ENCODE results near the gene THSD7A.

THSD7A gene, protein sequence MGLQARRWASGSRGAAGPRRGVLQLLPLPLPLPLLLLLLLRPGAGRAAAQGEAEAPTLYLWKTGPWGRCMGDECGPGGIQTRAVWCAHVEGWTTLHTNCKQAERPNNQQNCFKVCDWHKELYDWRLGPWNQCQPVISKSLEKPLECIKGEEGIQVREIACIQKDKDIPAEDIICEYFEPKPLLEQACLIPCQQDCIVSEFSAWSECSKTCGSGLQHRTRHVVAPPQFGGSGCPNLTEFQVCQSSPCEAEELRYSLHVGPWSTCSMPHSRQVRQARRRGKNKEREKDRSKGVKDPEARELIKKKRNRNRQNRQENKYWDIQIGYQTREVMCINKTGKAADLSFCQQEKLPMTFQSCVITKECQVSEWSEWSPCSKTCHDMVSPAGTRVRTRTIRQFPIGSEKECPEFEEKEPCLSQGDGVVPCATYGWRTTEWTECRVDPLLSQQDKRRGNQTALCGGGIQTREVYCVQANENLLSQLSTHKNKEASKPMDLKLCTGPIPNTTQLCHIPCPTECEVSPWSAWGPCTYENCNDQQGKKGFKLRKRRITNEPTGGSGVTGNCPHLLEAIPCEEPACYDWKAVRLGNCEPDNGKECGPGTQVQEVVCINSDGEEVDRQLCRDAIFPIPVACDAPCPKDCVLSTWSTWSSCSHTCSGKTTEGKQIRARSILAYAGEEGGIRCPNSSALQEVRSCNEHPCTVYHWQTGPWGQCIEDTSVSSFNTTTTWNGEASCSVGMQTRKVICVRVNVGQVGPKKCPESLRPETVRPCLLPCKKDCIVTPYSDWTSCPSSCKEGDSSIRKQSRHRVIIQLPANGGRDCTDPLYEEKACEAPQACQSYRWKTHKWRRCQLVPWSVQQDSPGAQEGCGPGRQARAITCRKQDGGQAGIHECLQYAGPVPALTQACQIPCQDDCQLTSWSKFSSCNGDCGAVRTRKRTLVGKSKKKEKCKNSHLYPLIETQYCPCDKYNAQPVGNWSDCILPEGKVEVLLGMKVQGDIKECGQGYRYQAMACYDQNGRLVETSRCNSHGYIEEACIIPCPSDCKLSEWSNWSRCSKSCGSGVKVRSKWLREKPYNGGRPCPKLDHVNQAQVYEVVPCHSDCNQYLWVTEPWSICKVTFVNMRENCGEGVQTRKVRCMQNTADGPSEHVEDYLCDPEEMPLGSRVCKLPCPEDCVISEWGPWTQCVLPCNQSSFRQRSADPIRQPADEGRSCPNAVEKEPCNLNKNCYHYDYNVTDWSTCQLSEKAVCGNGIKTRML (N-terminal part only)

DNA sequence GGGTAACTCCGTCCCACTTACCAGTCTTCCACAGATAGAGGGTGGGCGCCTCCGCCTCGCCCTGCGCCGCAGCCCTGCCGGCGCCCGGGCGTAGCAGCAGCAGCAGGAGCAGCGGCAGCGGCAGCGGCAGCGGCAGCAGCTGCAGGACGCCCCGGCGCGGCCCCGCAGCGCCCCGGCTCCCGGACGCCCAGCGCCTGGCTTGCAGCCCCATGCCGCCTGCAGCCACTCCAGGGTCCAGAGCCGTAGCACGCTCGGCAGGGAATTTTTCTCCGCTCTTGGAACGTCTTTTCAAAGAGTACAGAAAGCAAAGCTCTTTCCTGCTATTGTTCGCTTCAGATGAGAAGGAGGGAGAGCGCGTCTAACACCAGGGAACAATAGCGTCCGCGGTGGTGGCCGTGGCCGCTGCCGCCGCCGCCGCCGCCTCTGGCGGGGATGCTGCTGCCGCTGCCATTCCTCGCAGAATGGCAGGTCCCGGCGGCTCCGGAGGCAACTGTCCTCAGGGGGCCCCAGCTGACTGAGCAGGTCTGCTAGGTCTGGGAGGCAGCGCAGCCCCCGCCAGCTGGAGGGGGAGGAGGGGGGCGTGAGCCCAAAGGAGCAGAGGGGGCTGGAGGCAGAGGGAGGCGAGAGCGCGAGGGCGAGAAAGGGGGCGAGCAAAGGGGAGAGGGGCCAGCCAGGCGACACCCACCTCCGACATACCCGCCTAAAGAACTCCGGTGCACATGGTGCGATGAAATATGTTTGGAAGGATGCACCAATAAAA, at the start of gene THSD7A:
Gene THSD7A, minus strand, starts transcription at position 463 of the 760 bp plus-strand sequence. Its CDS starts 252 bp downstream, at position 211.
- no peak for DNase-seq (ENCODE audit: low read depth)

DNA sequence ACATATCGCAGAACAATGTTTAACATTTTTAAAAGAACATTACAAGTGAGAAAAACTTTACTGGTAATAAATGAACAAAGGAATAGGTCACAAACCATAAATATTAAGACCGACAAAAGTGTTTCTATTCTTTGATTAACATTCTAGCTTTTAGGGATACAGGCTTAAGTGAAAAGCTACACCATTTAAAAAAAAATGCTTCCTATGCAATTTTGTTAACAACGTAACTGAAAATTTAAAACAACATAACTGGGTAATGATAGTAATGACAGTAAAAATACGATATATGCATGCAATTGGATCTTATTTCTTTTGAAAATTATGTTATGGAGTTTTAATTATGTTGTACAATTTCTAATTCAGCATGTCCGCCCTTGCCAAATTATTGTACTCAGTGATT, 49.7 kb upstream of the THSD7A start:
- DNase-seq (ENCODE audit: low read depth), result no peak

DNA sequence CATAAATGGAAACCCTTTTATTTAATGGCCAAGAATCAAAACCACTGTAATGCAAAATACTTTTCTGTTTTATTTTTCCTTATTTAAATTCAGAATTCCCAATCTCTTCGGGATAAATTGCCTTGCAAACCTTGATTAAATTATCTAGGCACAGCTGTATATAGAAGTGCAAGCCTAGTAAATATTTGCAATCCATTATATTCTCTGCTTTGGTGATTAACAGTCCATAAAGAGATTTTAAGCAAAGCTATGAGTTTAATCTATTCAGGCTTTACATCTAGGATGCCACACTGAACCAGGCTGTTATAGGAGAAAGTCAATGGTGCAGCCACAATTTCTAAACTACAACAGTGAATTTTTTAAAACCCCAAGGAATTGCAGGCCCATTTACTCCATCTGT, 43.6 kb upstream of the THSD7A start:
- DNase-seq (ENCODE audit: low read depth), result no peak

DNA sequence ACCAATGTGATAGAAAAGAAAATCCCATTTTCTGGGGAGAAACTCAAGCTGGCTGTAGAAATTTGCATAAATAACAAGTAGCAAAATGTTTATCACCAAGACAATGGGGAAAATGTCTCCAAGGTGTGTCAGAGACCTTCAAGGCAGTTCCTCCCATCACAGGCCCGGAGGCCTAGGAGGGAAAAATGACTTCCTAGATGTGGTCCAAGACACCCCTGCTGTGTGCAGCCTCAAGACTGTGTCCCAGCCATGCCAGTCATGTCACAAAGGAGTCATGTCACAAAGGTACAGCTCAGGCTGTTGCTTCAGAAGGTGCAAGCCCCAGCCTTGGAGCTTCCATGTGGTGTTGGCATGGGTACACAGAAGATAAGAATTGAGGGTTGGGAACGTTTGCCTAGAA, 33.7 kb upstream of the THSD7A start:
- DNase-seq (ENCODE audit: low read depth), result no peak

DNA sequence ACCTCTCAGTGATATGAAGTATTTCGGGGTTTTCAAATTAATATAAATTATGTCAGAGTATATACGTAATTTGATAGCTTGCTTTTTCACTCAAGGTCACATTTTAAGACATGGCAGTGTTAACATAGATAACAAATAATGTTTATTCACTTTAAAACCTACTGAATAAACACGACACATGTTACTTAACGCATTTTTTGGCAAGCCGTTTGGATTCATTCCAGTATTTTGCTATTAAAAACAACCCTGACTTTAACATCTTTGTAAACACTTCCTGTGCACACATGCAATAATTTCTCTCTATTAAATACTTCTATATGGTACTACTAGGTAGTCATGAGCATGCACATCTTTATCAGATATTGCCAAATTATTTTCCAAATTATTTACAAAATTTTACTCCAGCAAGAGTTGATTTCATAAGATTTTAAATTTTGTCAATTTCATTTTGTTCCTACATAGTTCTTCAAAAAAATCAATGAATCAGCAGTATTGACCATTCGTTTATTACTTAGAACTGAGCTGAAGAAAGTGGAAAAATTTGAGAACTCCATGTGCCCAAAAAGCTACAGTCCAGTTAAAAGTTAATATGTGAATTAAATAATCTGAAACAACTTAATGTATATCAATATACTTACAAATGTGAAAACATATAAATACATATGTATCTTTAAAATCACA, 26.8 kb upstream of the THSD7A start:
- no peak for DNase-seq (ENCODE audit: low read depth)

DNA sequence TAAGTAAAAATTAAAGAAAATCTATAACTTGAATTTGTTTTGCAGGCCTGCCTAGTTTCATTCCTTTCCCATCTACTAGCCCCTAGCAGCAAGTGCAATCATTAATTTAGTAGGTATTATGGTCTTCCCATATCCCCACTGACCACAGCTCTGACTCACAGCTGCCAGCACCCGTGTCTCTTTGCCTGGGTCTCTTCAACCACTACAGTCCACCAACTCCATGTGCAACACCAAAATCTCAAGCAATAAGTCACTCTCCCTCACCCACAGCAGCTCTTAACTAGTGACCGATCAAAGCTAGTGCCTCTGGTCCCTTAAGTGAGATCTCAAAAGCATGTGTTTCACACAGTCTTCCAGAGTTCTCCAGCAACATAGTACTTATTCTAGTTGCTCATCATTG, 26.0 kb upstream of the THSD7A start:
- DNase-seq (ENCODE audit: low read depth), result no peak

DNA sequence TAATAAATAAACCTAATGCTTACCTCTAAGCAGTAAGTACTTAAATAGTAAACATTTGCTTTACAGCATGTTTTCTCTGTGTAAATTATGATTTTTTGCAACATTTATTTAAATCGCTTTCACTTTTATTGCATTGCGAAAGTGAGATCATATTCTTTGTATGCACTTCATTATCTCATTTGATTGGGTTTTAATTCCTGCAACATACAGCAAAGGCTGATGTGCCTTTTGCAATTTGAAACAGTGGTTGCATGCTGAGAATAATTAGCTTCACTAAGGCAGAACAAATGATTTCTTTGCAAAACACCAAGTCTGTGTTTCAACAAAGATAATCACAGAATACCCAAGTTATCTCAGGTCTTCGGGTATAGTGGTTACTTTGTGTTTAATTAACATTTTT, 16.3 kb upstream of the THSD7A start:
- no peak for DNase-seq (ENCODE audit: low read depth)

DNA sequence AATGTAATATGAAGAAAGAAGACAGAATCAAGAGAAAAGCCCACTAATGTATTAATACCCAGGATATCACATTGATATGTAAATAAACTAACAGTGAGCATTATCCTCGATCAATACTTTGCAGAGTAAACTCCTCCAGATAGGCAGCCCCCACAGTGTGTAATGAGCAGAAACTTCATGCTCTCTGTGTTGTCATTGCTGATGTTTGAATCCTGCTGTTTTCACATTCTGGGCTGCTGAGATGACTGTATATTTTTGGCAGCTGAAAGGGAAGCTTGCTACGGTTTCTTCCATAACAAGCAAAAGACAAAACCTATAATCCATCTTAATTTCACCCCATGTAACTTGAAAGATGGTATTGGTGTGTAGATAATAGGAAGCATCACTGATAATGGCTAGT, 15.3 kb upstream of the THSD7A start:
- DNase-seq (ENCODE audit: low read depth), result no peak

DNA sequence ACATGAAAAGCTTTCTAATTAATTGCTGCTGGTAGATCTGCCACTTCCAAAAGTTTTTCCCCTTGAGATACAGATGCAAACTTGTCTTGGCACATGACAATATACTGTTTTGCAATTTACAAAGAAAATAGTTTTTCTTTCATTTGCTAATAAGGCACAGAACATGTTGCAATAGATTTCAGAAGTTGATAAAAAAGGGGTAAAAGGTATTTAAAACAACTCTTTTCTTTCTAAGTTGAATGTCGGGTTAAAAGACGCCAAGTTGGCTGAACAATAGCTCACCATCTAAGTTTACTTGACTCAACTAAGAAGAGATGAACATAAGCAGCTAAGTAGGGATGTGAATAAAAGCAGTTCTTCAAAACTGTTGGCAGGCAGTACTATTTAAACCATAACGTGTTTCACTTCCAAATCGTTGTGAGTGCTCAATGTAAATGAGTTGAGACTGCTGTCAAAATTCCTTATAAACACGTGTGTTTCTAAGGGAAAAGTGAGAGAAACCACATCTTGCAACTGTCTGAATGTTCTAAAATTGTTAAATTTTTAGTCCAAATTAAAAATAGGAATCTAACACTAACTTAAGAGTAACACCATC, 14.5 kb upstream of the THSD7A start:
- no peak for DNase-seq (ENCODE audit: low read depth)

DNA sequence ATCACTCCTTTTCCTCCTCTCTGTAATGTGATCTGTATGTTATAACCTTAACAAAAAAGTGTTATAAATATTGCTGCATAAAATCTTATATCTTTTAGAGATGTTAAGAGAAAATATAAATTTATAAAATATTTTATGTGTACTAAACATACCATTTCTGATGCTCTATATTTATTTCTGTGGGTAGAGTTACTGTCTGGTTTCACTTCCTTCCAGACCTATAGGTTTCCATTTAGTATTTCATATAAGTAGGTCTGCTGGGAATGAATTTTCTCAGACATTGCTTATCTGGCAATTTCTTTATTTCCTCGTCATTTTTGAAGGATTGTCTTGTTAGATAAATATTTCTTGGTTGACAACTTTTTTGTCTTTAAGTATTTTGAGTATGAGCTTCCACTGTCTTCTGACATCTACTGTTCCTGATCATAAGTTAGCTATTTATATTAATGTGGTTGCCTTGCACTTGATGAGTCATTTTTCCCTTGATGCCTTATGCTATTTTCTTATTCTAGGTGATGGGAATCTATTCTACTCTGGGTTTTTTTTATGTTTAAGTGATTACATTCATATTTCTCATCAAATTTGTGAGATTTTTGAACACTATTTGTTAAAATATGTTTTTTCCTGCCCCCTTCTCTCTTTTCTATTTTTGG, 11.2 kb upstream of the THSD7A start:
- DNase-seq (ENCODE audit: low read depth), result no peak

DNA sequence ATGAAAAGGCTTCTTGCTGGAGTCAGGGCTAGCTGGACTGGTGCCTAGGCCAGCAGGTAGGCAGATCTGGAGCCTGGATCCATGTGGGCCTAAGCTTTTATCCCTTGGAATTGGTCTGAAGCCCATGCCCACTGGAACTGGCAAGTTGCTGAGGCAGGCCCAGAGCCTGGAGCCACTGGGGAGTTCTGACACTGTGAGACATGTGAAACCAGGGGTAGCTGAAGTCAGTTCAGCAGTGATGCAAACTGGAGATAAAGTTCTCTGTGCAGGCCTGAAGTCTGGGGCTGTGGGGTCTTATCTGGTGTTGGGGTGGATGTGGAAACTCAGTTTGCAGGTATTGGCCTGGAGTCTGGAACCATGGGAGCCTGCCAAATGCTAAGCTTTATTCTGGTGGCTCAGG, 9.7 kb upstream of the THSD7A start:
- DNase-seq (ENCODE audit: low read depth), result no peak

DNA sequence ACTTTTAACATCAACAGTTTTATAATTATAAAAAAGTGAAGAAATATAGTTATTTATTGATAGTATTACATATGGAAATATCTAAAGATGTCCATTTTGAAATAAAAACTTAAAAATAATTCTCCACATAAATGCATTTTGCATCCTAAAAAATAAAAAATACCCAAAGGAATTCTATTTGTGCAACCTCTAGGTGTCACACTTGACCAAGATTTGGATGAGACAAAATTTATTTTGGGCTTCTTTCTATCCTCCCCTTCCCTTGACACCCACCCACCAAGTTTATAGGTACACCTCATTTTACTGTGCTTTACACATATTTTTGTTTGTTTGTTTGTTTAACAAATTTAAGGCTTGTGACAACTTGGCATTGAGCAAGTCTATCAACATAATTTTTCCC, 3.3 kb upstream of the THSD7A start:
- no peak for DNase-seq (ENCODE audit: low read depth)

DNA sequence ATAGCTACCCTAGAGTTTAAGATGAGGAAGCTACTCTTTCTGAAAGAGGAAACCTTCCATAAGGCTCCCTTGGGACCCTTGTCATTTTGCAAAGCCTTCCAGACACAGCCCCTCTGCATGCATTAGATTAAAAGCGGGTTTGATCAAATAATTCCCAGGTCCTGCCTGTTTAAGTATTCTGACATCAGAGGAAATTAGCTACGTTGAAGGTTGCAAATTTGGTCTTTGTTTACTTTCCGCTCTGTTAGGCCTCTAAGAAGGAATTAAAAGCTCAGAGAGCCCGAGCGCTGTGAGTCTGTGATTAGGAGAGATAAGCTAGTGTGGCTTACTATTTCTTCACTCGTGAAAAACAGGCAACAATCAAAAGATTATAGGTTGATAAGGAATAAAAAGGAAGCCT, 1.4 kb upstream of the THSD7A start:
- DNase-seq (ENCODE audit: low read depth), result no peak

DNA sequence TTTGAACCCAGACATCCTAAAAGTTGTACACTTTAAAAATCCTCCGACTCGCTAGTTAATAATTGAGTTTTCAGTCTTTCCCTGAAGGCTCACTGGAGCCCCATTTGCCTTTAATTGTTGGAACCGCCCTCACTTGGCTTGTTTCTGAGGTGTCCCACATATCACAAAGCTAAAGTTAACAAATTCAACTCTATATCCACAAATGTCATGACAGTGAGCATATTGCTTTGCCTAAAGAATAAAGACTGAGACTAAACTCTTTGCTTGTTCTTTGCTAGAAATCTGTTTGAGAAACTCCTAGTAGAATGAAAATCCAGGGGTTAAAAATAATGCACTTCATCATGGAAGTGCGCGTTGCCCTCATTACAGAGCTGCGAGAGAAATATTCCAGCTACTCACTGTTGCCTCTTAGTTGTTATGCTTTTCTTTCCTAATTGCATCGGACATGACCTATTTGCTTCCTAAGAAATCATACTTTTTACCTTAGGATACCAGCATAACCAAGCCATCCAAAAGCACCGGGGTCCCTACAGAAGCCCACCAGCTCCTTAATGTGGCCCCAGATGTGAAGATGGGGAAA, 752 bp downstream of the THSD7A start:
- no peak for DNase-seq (ENCODE audit: low read depth)

DNA sequence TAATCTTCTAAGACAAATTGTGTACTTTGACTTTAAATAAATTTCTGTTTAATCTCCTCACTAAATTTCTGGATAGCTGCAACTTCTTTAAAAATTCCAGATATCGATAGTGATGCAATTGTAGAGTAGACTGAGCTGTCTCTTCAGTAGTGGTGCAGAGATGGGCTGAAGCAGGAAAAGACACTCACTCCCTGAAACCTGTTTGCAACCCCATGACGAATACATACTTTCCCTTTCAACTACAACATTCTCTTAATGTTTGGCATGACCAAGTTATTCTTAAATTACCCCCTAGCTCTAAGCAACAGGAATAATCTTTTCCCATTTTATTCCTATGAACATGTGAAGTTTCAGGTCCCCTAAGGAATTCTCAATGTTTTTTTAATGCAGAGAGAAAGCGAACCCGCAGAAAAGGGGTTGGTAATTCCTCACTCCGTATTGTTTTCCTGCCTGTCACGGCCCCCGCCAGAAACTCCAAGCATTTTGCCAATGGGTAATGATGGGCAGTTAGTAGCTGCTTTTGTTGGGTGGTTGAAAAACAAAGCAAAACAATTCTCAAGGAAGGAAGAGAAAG, 1.3 kb downstream of the THSD7A start:
- no peak for DNase-seq (ENCODE audit: low read depth)

DNA sequence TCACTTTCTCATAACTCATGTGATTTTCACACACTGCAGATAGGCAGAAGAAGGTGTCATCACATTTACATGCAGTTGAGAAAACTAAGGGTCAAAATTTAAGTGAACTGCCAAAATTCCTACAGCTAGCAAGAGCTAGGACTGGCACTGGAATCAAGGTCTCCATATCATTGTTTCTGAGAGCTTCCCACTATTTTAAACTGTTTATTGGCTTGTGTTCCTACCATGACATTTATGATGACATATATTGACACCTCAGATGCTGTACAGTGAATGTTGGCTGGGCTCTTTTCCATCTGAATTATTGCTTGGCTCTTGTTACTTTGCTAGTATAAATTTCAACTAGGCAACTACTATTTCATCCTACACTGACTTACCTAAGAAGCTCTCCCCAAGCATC, 2.0 kb downstream of the THSD7A start:
- no peak for DNase-seq (ENCODE audit: low read depth)

DNA sequence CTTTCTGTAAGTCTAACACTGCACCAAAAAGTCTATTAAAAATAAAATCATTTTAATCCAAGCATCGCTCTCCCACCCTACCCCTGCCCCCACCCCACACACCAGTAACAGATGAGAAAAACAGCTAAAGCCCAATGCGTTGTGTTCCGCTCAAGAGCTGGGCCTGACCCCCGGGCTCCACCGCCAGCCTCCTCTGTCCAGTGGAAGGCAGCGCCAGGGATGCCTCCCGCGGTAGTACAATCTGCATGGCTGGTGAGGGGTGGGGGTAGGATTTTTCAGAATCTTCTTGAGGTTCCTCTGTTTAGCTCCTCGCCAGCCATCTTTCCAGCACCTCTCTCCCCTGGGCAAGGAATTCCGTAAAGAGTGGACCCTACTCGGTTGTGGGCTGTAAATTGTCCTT, 12.1 kb downstream of the THSD7A start:
- no peak for DNase-seq (ENCODE audit: low read depth)

DNA sequence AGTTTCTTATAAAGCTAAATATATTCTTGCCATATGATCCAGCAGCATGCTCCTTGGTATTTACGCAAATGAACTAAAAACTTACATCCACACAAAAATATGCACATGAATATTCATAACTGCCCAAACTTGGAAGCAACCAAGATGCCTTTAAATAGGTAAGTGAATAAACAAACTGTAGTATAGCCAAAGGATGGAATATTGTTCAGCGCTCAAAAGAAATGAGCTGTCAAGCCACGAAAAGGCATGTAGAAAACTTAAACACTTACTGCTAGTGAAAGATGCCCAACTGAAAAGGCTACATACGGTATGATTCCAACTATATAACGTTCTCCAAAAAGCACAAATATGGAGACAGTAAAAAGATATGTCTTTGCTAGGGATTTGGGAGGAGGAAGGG, 12.7 kb downstream of the THSD7A start:
- no peak for DNase-seq (ENCODE audit: low read depth)

DNA sequence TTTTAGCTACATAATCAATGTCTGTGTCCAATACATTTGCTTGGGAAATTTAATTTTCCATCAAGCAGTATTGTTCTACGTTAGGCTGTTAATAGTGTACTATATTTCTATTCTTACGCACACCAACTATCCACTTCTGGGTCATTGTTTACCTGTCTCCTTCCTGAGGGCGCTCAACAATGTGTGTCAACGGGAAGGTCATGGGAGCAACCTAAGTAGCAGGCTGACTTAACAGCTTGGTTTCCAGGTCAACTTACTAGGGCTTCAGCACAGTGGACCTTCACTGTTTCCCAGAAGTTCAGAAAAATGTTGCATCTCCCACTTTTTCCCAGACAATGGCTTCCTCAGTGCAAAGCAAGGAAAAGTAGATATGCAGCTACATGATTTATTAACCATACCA, 13.7 kb downstream of the THSD7A start:
- DNase-seq (ENCODE audit: low read depth), result no peak

Measured in HS-27A (cell line).